ENCODE results near the gene ZBTB39.

DNA sequence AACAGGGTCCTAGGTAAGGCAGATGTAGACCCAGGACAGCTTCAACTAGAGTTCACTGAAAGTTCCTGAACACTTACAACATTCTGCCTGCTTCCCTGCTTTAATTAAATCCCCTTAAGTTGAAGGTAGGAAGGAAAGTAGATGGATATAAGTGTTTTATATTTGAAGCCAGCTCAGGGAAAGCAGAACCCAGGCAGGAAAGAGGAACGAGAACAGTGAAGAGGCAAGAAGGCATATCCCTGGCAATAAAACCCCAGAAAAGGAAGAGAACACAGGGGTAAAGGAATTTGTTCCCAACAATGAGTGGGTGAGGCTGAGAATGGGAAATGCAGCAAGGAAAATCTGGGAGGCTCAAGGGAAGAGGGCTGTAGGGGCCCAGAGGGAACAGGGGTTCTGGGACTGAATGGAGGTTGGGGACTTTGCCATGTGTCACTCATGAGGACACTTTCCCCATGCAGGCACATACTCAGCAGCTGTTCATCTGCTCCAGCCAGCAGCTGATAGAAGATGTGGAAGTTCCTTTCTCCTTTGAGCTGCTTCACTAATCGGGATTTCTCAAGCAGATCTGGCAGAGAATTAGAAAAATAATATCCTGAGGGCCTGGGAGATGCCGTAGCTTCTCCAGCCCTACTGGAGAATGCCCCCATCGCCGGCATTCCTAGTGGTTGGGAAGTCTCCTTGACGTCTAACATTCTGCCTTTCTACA, 39.9 kb upstream of the ZBTB39 start:
- TF ChIP-seq EZH2phosphoT487 (IDR thresholded peaks at IDR 0.05; ENCODE audit: insufficient read depth, low read depth) (no peak), EZH2 (IDR thresholded peaks at IDR 0.05; ENCODE audit: insufficient read depth, poor library complexity, severe bottlenecking) (no peak)

Data from GM23248 (cell line).